Activated CD8-positive, alpha-beta T cell treated with anti-CD3 and anti-CD28 coated beads, Interleukin-2, amount 10 ng/mL, durations not matched to agents 7 days and 5 days (primary cell): ENCODE results near the gene CCDC40. TPM values are rescaled to one million over a fixed set of nuclear protein-coding genes. Genes with fewer than 3 reads are reported as not detected.
A peak's percentile ranks its signal among the peaks of the same experiment; 100 is the strongest.

ENCODE experiments used
- ATAC-seq: fragments of 150-1000 bp; cut with Tn5 transposase; one replicate; pipeline ENCODE4 v1.10.0; 2021; ENCODE audit warnings: moderate library complexity
- CTCF ChIA-PET: fragments of 350-600 bp; sonication (Branson Sonifier 250); formaldehyde crosslinking; loops from one replicate; lab custom pipeline; 2021; ENCODE audit warnings: antibody characterized with exemption; lab: Charles Lee
- POLR2A ChIA-PET: fragments of 350-600 bp; sonication (Branson Sonifier 250); formaldehyde crosslinking; loops from one replicate; lab custom pipeline; 2021; ENCODE audit warnings: antibody characterized with exemption; lab: Charles Lee
- DNase-seq: peaks from one replicate; pipeline ENCODE4 v3.0.0-alpha.2; 2020
- H3K27ac Mint-ChIP-seq: one replicate; pipeline ENCODE4 v1.8.0; 2021; ENCODE audit warnings: mild to moderate bottlenecking, mixed read lengths
- H3K27me3 Mint-ChIP-seq: one replicate; pipeline ENCODE4 v1.8.0; 2021; ENCODE audit warnings: low read depth, mixed read lengths
- H3K36me3 Mint-ChIP-seq: one replicate; pipeline ENCODE4 v1.8.0; 2021; ENCODE audit warnings: low read depth, mixed read lengths
- H3K4me1 Mint-ChIP-seq: one replicate; pipeline ENCODE4 v1.8.0; 2021; ENCODE audit warnings: low read depth, mixed read lengths
- H3K4me3 Mint-ChIP-seq: one replicate; pipeline ENCODE4 v1.8.0; 2021; ENCODE audit warnings: mild to moderate bottlenecking, mixed read lengths
- H3K9me3 Mint-ChIP-seq: one replicate; pipeline ENCODE4 v1.8.0; 2022; ENCODE audit warnings: mixed read lengths; ENCODE audit not compliant: insufficient read depth
- microRNA-seq: library from miRNA; unstranded; fragments of <30 nt; microRNA quantifications from one replicate; pipeline ENCODE4 v1.2.0, GENCODE V29; 2022
- total RNA-seq, 2 experiments: library from RNA; stranded (reverse); gene quantifications; one replicate each; pipeline ENCODE4 v1.2.3, GENCODE V29; 2021

Gene CCDC40
- total RNA-seq, 2 experiments from 2014 or later: not detected

GRCh38 chr17:80145076-80146075 is 108.9 kb downstream of the CCDC40 start:
- ATAC-seq (no peak), DNase-seq (peak; percentile 33)
- Mint-ChIP-seq H3K4me3 (peak overlapping the region; percentile 91), H3K27me3 (no peaks in the 10 kb centered on the region), H3K27ac (peak overlapping the region; percentile 80), H3K36me3 (peaks cover 55% of the 10 kb centered on the region), H3K4me1 (peaks cover 36% of the 10 kb centered on the region), H3K9me3 (no peaks in the 10 kb centered on the region)
- POLR2A ChIA-PET: interaction anchor here (0.6 to 1.9 kb wide), 11 partner anchors 13 to 850 kb away, joined by 3 to 11 read pairs (median 3); partner anchors contain the start of gene GAA
- CTCF ChIA-PET: interaction anchor here (0.8 to 7.9 kb wide), 8 partner anchors 9 to 120 kb away, joined by 3 to 51 read pairs (median 4); partner anchors contain the start of gene GAA

- ChIA-PET POLR2A (interaction anchor here (0.6 to 1.8 kb wide), 11 partner anchors 12 to 849 kb away, joined by 3 to 11 read pairs (median 3); partner anchors contain the start of gene GAA), CTCF (interaction anchor here (0.8 to 7.9 kb wide), 8 partner anchors 8 to 119 kb away, joined by 3 to 51 read pairs (median 4); partner anchors contain the start of gene GAA)
- Mint-ChIP-seq H3K36me3 (peaks cover 54% of the 10 kb centered on the region), H3K4me3 (peak overlapping the region; percentile 91), H3K27ac (peak overlapping the region; percentile 97), H3K27me3 (no peaks in the 10 kb centered on the region), H3K9me3 (peaks cover 6% of the 10 kb centered on the region), H3K4me1 (peaks cover 35% of the 10 kb centered on the region)
- peak; percentile 27 for ATAC-seq
- DNase-seq: peak; percentile 60
These were observed 109.9 kb downstream of the CCDC40 start for GRCh38 chr17:80146121-80147034.

- CTCF ChIA-PET: interaction anchor here (0.8 to 7.9 kb wide), 3 partner anchors 19 to 46 kb away, joined by 3 to 51 read pairs (median 4); partner anchors contain the start of gene GAA
- H3K4me1 Mint-ChIP-seq: peaks cover 41% of the 10 kb centered on the region
- peak within 1 kb of the TSS; percentile 91 for H3K4me3 Mint-ChIP-seq
- H3K27me3 Mint-ChIP-seq: no peaks in the 10 kb centered on the region
- POLR2A ChIA-PET: interaction anchor here (1.0 to 1.8 kb wide), 4 partner anchors 9 to 230 kb away, joined by 3 to 11 read pairs (median 4); partner anchors contain the start of gene GAA
- ATAC-seq: peak; percentile 82
- H3K9me3 Mint-ChIP-seq: peaks cover 9% of the 10 kb centered on the region
- DNase-seq: peak; percentile 99
- H3K36me3 Mint-ChIP-seq: peaks cover 51% of the 10 kb centered on the region
- peak within 1 kb of the TSS; percentile 97 for H3K27ac Mint-ChIP-seq
These were observed 110.8 kb downstream of the CCDC40 start, which contains the start of gene EIF4A3 for GRCh38 chr17:80147035-80147822. Gene EIF4A3, minus strand, starts transcription at chr17:80147128. Its CDS starts 167 bp downstream, at chr17:80146961.

Small RNA genes within 50 kb of the gene (microRNA-seq; reads per million reads assigned to microRNA genes)
- not detected for gene MIR1268B

Other genes starting within 250 kb of the CCDC40 start
- gene CBX8, start 239.6 kb upstream of the CCDC40 start, total RNA-seq: 1 to 10 TPM; 8.6 to 9.4 TPM
- gene CBX4, start 197.2 kb upstream of the CCDC40 start, total RNA-seq: 10 to 100 TPM; 50.3 to 57.2 TPM
- 1 to 10 TPM; 1.3 to 2.1 TPM for gene TBC1D16, start 770 bp upstream of the CCDC40 start, total RNA-seq
- gene GAA, start 64.9 kb downstream of the CCDC40 start, total RNA-seq: 10 to 100 TPM; 18.1 to 22.3 TPM
- gene EIF4A3, start 110.5 kb downstream of the CCDC40 start, total RNA-seq: 100 to 1,000 TPM; 181 to 183 TPM
- gene CARD14, start 133.4 kb downstream of the CCDC40 start, total RNA-seq: not detected
- 1 to 10 TPM; 6.9 to 8.2 TPM for gene SGSH, start 183.7 kb downstream of the CCDC40 start, total RNA-seq
- 1 to 10 TPM; 1.4 to 1.6 TPM for gene SLC26A11, start 183.8 kb downstream of the CCDC40 start, total RNA-seq
- 100 to 1,000 TPM; 438 to 455 TPM for gene RNF213, start 224.2 kb downstream of the CCDC40 start, total RNA-seq